IMR-90 (cell line): ENCODE data around the gene PCP2. TPM values are rescaled to one million over a fixed set of nuclear protein-coding genes. Genes with fewer than 3 reads are reported as not detected.

Experiments
- ATAC-seq: fragments of 200-7000 bp; cut with Tn5 transposase; 2 replicates; pipeline ENCODE4 v1.9.1; 2020; ENCODE audit warnings: low read depth, mild to moderate bottlenecking, moderate library complexity
- BruUV-seq: library from RNA; stranded (reverse); fragments of 400-500 nt; replicated peaks from 2 replicates; lab custom pipeline; 2021; lab: Mats Ljungman, UMichigan
- CTCF ChIA-PET: fragments of 300-600 bp; formaldehyde crosslinking; extraction: SDS; loops from one replicate; lab custom pipeline; 2021; ENCODE audit warnings: antibody characterized with exemption; lab: Yijun Ruan, JAX
- POLR2A ChIA-PET: fragments of 300-600 bp; sonication (Branson Sonifier 250); formaldehyde crosslinking; loops from one replicate; lab custom pipeline; 2022; ENCODE audit warnings: antibody characterized with exemption; ENCODE audit not compliant: unreplicated experiment; lab: Charles Lee
- DNase-seq: peaks from one replicate; pipeline ENCODE4 v3.0.0; 2013
- H2AFZ ChIP-seq: replicated peaks from 2 replicates; pipeline ENCODE3; 2013; ENCODE audit warnings: low read length, mild to moderate bottlenecking; ENCODE audit not compliant: poor library complexity
- H2AK5ac ChIP-seq: 2 replicates; pipeline ENCODE4 v1.6.1; 2013; ENCODE audit warnings: low read depth, low read length, inconsistent platforms
- H2AK9ac ChIP-seq: replicated peaks from 2 replicates; pipeline ENCODE3; 2013; ENCODE audit warnings: mild to moderate bottlenecking, low read depth, low read length, moderate library complexity; ENCODE audit not compliant: poor library complexity
- H2BK120ac ChIP-seq: 2 replicates; pipeline ENCODE4 v1.6.1; 2013; ENCODE audit warnings: low read depth, low read length, inconsistent platforms
- H2BK15ac ChIP-seq: 3 replicates; pipeline ENCODE4 v1.6.1; 2013; ENCODE audit warnings: low read depth, low read length, inconsistent platforms
- H2BK20ac ChIP-seq: 2 replicates; pipeline ENCODE4 v1.6.1; 2013; ENCODE audit warnings: low read depth, mild to moderate bottlenecking, inconsistent platforms, low read length, moderate library complexity
- H2BK5ac ChIP-seq: 2 replicates; pipeline ENCODE4 v1.6.1; 2013; ENCODE audit warnings: mild to moderate bottlenecking, low read depth, low read length, inconsistent platforms; ENCODE audit not compliant: poor library complexity, severe bottlenecking
- H3K14ac ChIP-seq: replicated peaks from 2 replicates; pipeline ENCODE4 v1.6.1; 2013; ENCODE audit warnings: low read depth, low read length, inconsistent platforms
- H3K18ac ChIP-seq: 2 replicates; pipeline ENCODE4 v1.6.1; 2013; ENCODE audit warnings: low read depth, low read length, control low read depth
- H3K23ac ChIP-seq: 2 replicates; pipeline ENCODE4 v1.6.1; 2013; ENCODE audit warnings: low read depth, low read length, inconsistent platforms
- H3K27ac ChIP-seq: 2 replicates; pipeline ENCODE4 v1.5.1; 2013; ENCODE audit warnings: mild to moderate bottlenecking, control low read depth, low read length; ENCODE audit not compliant: insufficient read depth
- H3K27me3 ChIP-seq: 2 replicates; pipeline ENCODE4 v1.6.1; 2013; ENCODE audit warnings: low read length; ENCODE audit not compliant: control insufficient read depth, insufficient read depth
- H3K36me3 ChIP-seq: 2 replicates; pipeline ENCODE4 v1.6.1; 2013; ENCODE audit warnings: low read length, mixed read lengths; ENCODE audit not compliant: control insufficient read depth, insufficient read depth
- H3K4ac ChIP-seq: 2 replicates; pipeline ENCODE4 v1.6.1; 2013; ENCODE audit warnings: low read depth, low read length, inconsistent platforms
- H3K4me1 ChIP-seq: 2 replicates; pipeline ENCODE4 v1.6.1; 2013; ENCODE audit warnings: low read length, mixed read lengths; ENCODE audit not compliant: control insufficient read depth, insufficient read depth
- H3K4me2 ChIP-seq: 2 replicates; pipeline ENCODE4 v1.6.1; 2013; ENCODE audit warnings: low read depth, mild to moderate bottlenecking, control low read depth, low read length, moderate library complexity
- H3K4me3 ChIP-seq: 2 replicates; pipeline ENCODE4 v1.5.1; 2013; ENCODE audit warnings: low read depth, mild to moderate bottlenecking, control low read depth, low read length, moderate library complexity; ENCODE audit not compliant: insufficient read depth
- H3K56ac ChIP-seq: 2 replicates; pipeline ENCODE4 v1.6.1; 2013; ENCODE audit warnings: low read length, inconsistent platforms; ENCODE audit not compliant: insufficient read depth; ENCODE audit errors: extremely low read depth
- H3K79me1 ChIP-seq, 2 experiments: 2 replicates each; pipeline ENCODE4 v1.6.1; 2013; ENCODE audit warnings: low read length in 2 of 2, inconsistent platforms in 1 of 2, low read depth in 1 of 2
- H3K9ac ChIP-seq: 2 replicates; pipeline ENCODE4 v1.6.1; 2013; ENCODE audit warnings: low read depth, low read length, control low read depth
- H3K9me1 ChIP-seq: 2 replicates; pipeline ENCODE4 v1.6.1; 2013; ENCODE audit warnings: low read length, inconsistent platforms; ENCODE audit not compliant: insufficient read depth
- H3K9me3 ChIP-seq: 2 replicates; pipeline ENCODE4 v1.6.1; 2013; ENCODE audit warnings: low read length; ENCODE audit not compliant: control insufficient read depth, insufficient read depth
- H4K20me1 ChIP-seq: 2 replicates; pipeline ENCODE4 v1.6.1; 2013; ENCODE audit warnings: low read length, inconsistent platforms; ENCODE audit not compliant: insufficient read depth
- H4K5ac ChIP-seq: 2 replicates; pipeline ENCODE4 v1.6.1; 2013; ENCODE audit warnings: mild to moderate bottlenecking, low read depth, low read length, control low read depth
- H4K8ac ChIP-seq, 2 experiments: 2 replicates each; pipeline ENCODE4 v1.6.1; 2013; ENCODE audit warnings: low read depth in 2 of 2, low read length in 2 of 2, control low read depth in 1 of 2, inconsistent platforms in 1 of 2
- H4K91ac ChIP-seq: 2 replicates; pipeline ENCODE4 v1.6.1; 2013; ENCODE audit warnings: low read depth, low read length, inconsistent platforms; ENCODE audit not compliant: insufficient read depth
- BHLHE40 ChIP-seq: fragments of 150-350 bp; IDR thresholded peaks from 2 replicates; pipeline ENCODE4 v1.6.1; 2016; ENCODE audit warnings: mild to moderate bottlenecking, low read depth, low read length
- CEBPB ChIP-seq: IDR thresholded peaks from 2 replicates; pipeline ENCODE4 v1.6.1; 2012; ENCODE audit warnings: low read depth, low read length, improper control_type of control experiment
- CHD1 ChIP-seq: IDR thresholded peaks from 2 replicates; pipeline ENCODE4 v1.6.1; 2012; ENCODE audit warnings: low read depth, low read length, improper control_type of control experiment
- CTCF ChIP-seq: conservative IDR thresholded peaks from 2 replicates; pipeline ENCODE4 v1.5.1; 2012; ENCODE audit warnings: mild to moderate bottlenecking, low read depth, low read length, improper control_type of control experiment
- FOS ChIP-seq: fragments of 150-350 bp; IDR thresholded peaks from 2 replicates; pipeline ENCODE4 v1.6.1; 2016; ENCODE audit warnings: low read depth, low read length
- MAFK ChIP-seq: IDR thresholded peaks from 2 replicates; pipeline ENCODE4 v1.6.1; 2012; ENCODE audit warnings: low read depth, low read length, improper control_type of control experiment
- MAZ ChIP-seq: IDR thresholded peaks from 2 replicates; pipeline ENCODE4 v1.6.1; 2012; ENCODE audit warnings: low read depth, mild to moderate bottlenecking, low read length, improper control_type of control experiment, moderate library complexity, borderline replicate concordance
- MXI1 ChIP-seq: IDR thresholded peaks from 2 replicates; pipeline ENCODE4 v1.6.1; 2012; ENCODE audit warnings: low read depth, mild to moderate bottlenecking, low read length, moderate library complexity, borderline replicate concordance
- NFE2L2 ChIP-seq: fragments of 150-350 bp; IDR thresholded peaks from 2 replicates; pipeline ENCODE4 v1.6.1; 2016; ENCODE audit warnings: low read depth, mild to moderate bottlenecking, low read length
- POLR2A ChIP-seq: IDR thresholded peaks from 2 replicates; pipeline ENCODE4 v1.6.1; 2012; ENCODE audit warnings: mild to moderate bottlenecking, low read depth, low read length
- RAD21 ChIP-seq: IDR thresholded peaks from 2 replicates; pipeline ENCODE4 v1.6.1; 2012; ENCODE audit warnings: low read length, improper control_type of control experiment
- SMC3 ChIP-seq: fragments of 150-350 bp; IDR thresholded peaks from 2 replicates; pipeline ENCODE4 v1.6.1; 2016; ENCODE audit warnings: low read depth, mild to moderate bottlenecking, antibody characterized with exemption, low read length, moderate library complexity
- USF2 ChIP-seq: fragments of 150-350 bp; IDR thresholded peaks from 2 replicates; pipeline ENCODE4 v1.6.1; 2017; ENCODE audit warnings: mild to moderate bottlenecking, antibody characterized with exemption, low read length, low read depth
- WGBS, 2 experiments: methylation state at CpG; one replicate each; pipeline versions ENCODE4 v1.1.5 to v1.1.7; 2013; ENCODE audit warnings: missing lambda C conversion rate in 2 of 2; ENCODE audit not compliant: insufficient read length in 1 of 2; ENCODE audit errors: extremely low coverage in 2 of 2; 5-methylcytosine and 5-hydroxymethylcytosine counted together
- dilution Hi-C: fragments of 300-500 bp; cut with HindIII; formaldehyde crosslinking; loops from one replicate; pipeline ENCODE4 v1.14.3; 2018; ENCODE audit warnings: low sequenced_read_pairs; ENCODE audit not compliant: unreplicated experiment
- in situ Hi-C: fragments of 300-500 bp; cut with MboI; formaldehyde crosslinking; loops from 3 replicates; pipeline ENCODE4 v1.14.3; 2019; ENCODE audit warnings: low sequenced_read_pairs, inconsistent platforms, mixed read lengths
- intact Hi-C: fragments of 100-400 bp; cut with micrococcal nuclease; formaldehyde crosslinking; loops from 2 replicates; pipeline ENCODE4 v1.10.0; 2022
- polyA plus RNA-seq, 3 experiments: library from polyadenylated mRNA; depleted of rRNA; stranded (reverse); fragments of >200 nt; gene quantifications; 2 replicates each; pipeline ENCODE4 v1.2.3, GENCODE V29; 2012; ENCODE audit warnings: low replicate concordance in 1 of 3
- total RNA-seq: library from RNA; depleted of rRNA; stranded (reverse); fragments of >200 nt; gene quantifications from 2 replicates; pipeline ENCODE4 v1.2.3, GENCODE V29; 2012
- TF ChIP-seq, protein P1 (sequence below): fragments of 150-350 bp; IDR thresholded peaks from 2 replicates; pipeline ENCODE4 v1.6.1; 2016; ENCODE audit warnings: low read depth, mild to moderate bottlenecking, low read length, moderate library complexity, borderline replicate concordance

PCP2 gene
- total and polyA plus RNA-seq, 2 of the 4 experiments (the other 2 are of a cell fraction), result not detected

- DNase-seq (no peak), ATAC-seq (no peak)
- Histone ChIP-seq H2AK9ac (no peak overlapping the region), H3K4ac (no peak overlapping the region), H3K56ac (no peak overlapping the region), H2BK20ac (no peak overlapping the region), H2BK5ac (no peak overlapping the region), H4K91ac (no peak overlapping the region), H2AK5ac (no peak overlapping the region), H3K27ac (no peak overlapping the region), H3K9me1 (no peaks in the 10 kb centered on the region), H3K4me2 (no peak overlapping the region), H3K9me3 (no peaks in the 10 kb centered on the region), H3K79me1 (no peaks in the 10 kb centered on the region), H2BK15ac (no peak overlapping the region), H3K4me3 (no peak overlapping the region), H3K27me3 (no peaks in the 10 kb centered on the region; the same call in 1 of the 2 replicates), H4K20me1 (no peaks in the 10 kb centered on the region), H3K23ac (no peak overlapping the region), H3K18ac (no peak overlapping the region), H4K5ac (no peak overlapping the region), H2AFZ (no peak overlapping the region), H3K36me3 (peaks cover 3% of the 10 kb centered on the region; the same call in 1 of the 2 replicates), H2BK120ac (no peak overlapping the region), H3K4me1 (no peaks in the 10 kb centered on the region), H4K8ac (no peak overlapping the region), H3K9ac (no peak overlapping the region), H3K14ac (no peak overlapping the region)
- no TSS peak for BruUV-seq
- intact Hi-C loops (no loop called here), dilution Hi-C loops (no loop called here), in situ Hi-C loops (no loop called here)
- POLR2A ChIA-PET, result no interaction called here
- 88% methylated on average over 55 of the region's 81 CpGs; no CpG with 5 or more reads in 1 of the 2 experiments for WGBS, 2 experiments
- CTCF ChIA-PET, result no interaction called here
- TF ChIP-seq CHD1, result no peak
- no peak for TF ChIP-seq MAFK
- TF ChIP-seq RAD21, result no peak
- no peak for TF ChIP-seq SMC3
- TF ChIP-seq USF2, result no peak
- TF ChIP-seq, protein P1, sequence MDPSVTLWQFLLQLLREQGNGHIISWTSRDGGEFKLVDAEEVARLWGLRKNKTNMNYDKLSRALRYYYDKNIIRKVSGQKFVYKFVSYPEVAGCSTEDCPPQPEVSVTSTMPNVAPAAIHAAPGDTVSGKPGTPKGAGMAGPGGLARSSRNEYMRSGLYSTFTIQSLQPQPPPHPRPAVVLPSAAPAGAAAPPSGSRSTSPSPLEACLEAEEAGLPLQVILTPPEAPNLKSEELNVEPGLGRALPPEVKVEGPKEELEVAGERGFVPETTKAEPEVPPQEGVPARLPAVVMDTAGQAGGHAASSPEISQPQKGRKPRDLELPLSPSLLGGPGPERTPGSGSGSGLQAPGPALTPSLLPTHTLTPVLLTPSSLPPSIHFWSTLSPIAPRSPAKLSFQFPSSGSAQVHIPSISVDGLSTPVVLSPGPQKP, result no peak
- TF ChIP-seq BHLHE40, result no peak
- no peak for TF ChIP-seq MXI1
- no peak for TF ChIP-seq FOS
- TF ChIP-seq CTCF, result no peak
- no peak for TF ChIP-seq NFE2L2
- TF ChIP-seq POLR2A, result no peak
- TF ChIP-seq MAZ, result no peak
- no peak for TF ChIP-seq CEBPB
These were observed 20.9 kb downstream of the PCP2 start for GRCh38 chr19:7612282-7613274.
